Ascending aorta (tissue), 2 donors: ENCODE measurements around the gene FLYWCH2. TPM values are rescaled to one million over a fixed set of nuclear protein-coding genes. Genes with fewer than 3 reads are reported as not detected.

ENCODE experiments used
- DNase-seq, 2 donors: peaks; one replicate each; pipeline ENCODE4 v3.0.0-alpha.2; 2019; ENCODE audit warnings: low spot score in 2 of 2
- H3K27ac ChIP-seq, 2 donors: fragments of 200-600 bp; sonication (generic); one replicate each; pipeline ENCODE4 v1.5.1; 2016 to 2017; ENCODE audit warnings: mild to moderate bottlenecking in 1 of 2
- H3K27me3 ChIP-seq: fragments of 200-600 bp; sonication (generic); one replicate; pipeline ENCODE4 v1.5.1; 2017
- H3K36me3 ChIP-seq, 2 donors: fragments of 200-600 bp; sonication (generic); one replicate each; pipeline ENCODE4 v1.5.1; 2016
- H3K4me1 ChIP-seq, 2 donors: fragments of 200-600 bp; sonication (generic); one replicate each; pipeline ENCODE4 v1.5.1; 2016 to 2017; ENCODE audit warnings: mild to moderate bottlenecking in 1 of 2
- H3K4me3 ChIP-seq, 2 donors: fragments of 200-600 bp; sonication (generic); one replicate each; pipeline ENCODE4 v1.5.1; 2016 to 2017; ENCODE audit warnings: mild to moderate bottlenecking in 1 of 2
- H3K9me3 ChIP-seq, 2 donors: fragments of 200-600 bp; sonication (generic); one replicate each; pipeline ENCODE4 v1.5.1; 2016
- CTCF ChIP-seq, 3 experiments: fragments of 200-600 bp in 2 of 3; fragments of 450-650 bp in 1 of 3; sonication (generic) in 2 of 3; IDR thresholded peaks; one replicate each; pipeline ENCODE4 v1.5.1; 2016 to 2019; ENCODE audit warnings: antibody characterized with exemption in 3 of 3, mild to moderate bottlenecking in 1 of 3, moderate library complexity in 1 of 3
- intact Hi-C: fragments of 100-400 bp; cut with DNase I; formaldehyde crosslinking; loops from one replicate; pipeline ENCODE4 v1.15.1; 2023
- total RNA-seq: library from RNA; depleted of rRNA; stranded (reverse); fragments of >200 nt; gene quantifications from one replicate; pipeline ENCODE4 v1.1.0, GENCODE V29; 2016

Gene FLYWCH2
- total RNA-seq, 1 donor from 2014 or later, result 109 TPM

GRCh38 chr16:2871926-2872325 is 11.1 kb upstream of the FLYWCH2 start:
- H3K4me1 ChIP-seq, result no peaks in the 10 kb centered on the region
- H3K27ac ChIP-seq, result no peak overlapping the region
- no peak for DNase-seq
- no peaks in the 10 kb centered on the region for H3K9me3 ChIP-seq
- no peaks in the 10 kb centered on the region for H3K27me3 ChIP-seq
- intact Hi-C loops, result no loop called here
- TF ChIP-seq CTCF (IDR thresholded peaks at IDR 0.05), result no peak
- H3K4me3 ChIP-seq, result no peak overlapping the region
- no peaks in the 10 kb centered on the region for H3K36me3 ChIP-seq

- intact Hi-C loops, result loop anchor here (2.0 kb wide), 1 partner anchor 45 kb away; no protein-coding TSS in a partner anchor
- no peaks in the 10 kb centered on the region for H3K27me3 ChIP-seq
- H3K36me3 ChIP-seq, result no peaks in the 10 kb centered on the region
- TF ChIP-seq CTCF (IDR thresholded peaks at IDR 0.05), result no peak
- H3K9me3 ChIP-seq, result no peaks in the 10 kb centered on the region
- H3K4me1 ChIP-seq, result no peaks in the 10 kb centered on the region
- DNase-seq, result no peak
- H3K4me3 ChIP-seq, result no peak overlapping the region
- H3K27ac ChIP-seq, result no peak overlapping the region
These were observed 8.7 kb upstream of the FLYWCH2 start for GRCh38 chr16:2874032-2874911.

GRCh38 chr16:2874912-2875362 is 8.1 kb upstream of the FLYWCH2 start:
- no peaks in the 10 kb centered on the region for H3K9me3 ChIP-seq
- no peaks in the 10 kb centered on the region for H3K27me3 ChIP-seq
- H3K4me3 ChIP-seq, result no peak overlapping the region
- H3K36me3 ChIP-seq, result no peaks in the 10 kb centered on the region
- TF ChIP-seq CTCF (IDR thresholded peaks at IDR 0.05), result peak; percentile 88 to 94 (median 94)
- intact Hi-C loops, result loop anchor here (1.0 to 2.0 kb wide), 2 partner anchors 29 to 44 kb away; no protein-coding TSS in a partner anchor
- H3K27ac ChIP-seq, result no peak overlapping the region
- no peaks in the 10 kb centered on the region for H3K4me1 ChIP-seq
- peak; percentile 30 to 87 for DNase-seq

GRCh38 chr16:2879854-2880508 is 3.0 kb upstream of the FLYWCH2 start:
- DNase-seq, result no peak
- peaks cover 0 to 5% of the 10 kb centered on the region in 2 donors for H3K4me1 ChIP-seq
- no peaks in the 10 kb centered on the region for H3K9me3 ChIP-seq
- H3K27ac ChIP-seq, result no peak overlapping the region
- no peaks in the 10 kb centered on the region for H3K36me3 ChIP-seq
- no peaks in the 10 kb centered on the region for H3K27me3 ChIP-seq
- intact Hi-C loops, result no loop called here
- H3K4me3 ChIP-seq, result no peak overlapping the region
- no peak for TF ChIP-seq CTCF (IDR thresholded peaks at IDR 0.05)

- Histone ChIP-seq H3K27ac (peak overlapping the region; percentile 91 to 94), H3K4me3 (peak overlapping the region; percentile 64 to 86), H3K36me3 (no peaks in the 10 kb centered on the region), H3K9me3 (no peaks in the 10 kb centered on the region), H3K27me3 (no peaks in the 10 kb centered on the region), H3K4me1 (peaks cover 0 to 5% of the 10 kb centered on the region in 2 donors)
- peak in 1 of 2 donors; percentile 75 for DNase-seq
- TF ChIP-seq CTCF (IDR thresholded peaks at IDR 0.05), result no peak
- intact Hi-C loops, result loop anchor here (1.0 to 2.0 kb wide), 3 partner anchors 14 to 139 kb away; partner anchors contain the start of gene TNFRSF12A
These were observed 999 bp upstream of the FLYWCH2 start for GRCh38 chr16:2881783-2882649.
